HG03565 (cell line): ENCODE measurements around the gene OR2S2.

Source experiments
- ATAC-seq: cut with Tn5 transposase; IDR thresholded peaks from one replicate; pipeline ENCODE4 v1.9.1; 2021; ENCODE audit warnings: mild to moderate bottlenecking, moderate library complexity; ENCODE audit not compliant: unreplicated experiment

OR2S2 gene

GRCh38 chr9:35910613-35911359 lies 47.2 kb downstream of the OR2S2 start:
- ATAC-seq = no peak

- no peak for ATAC-seq
Measured at GRCh38 chr9:35909687-35910612, 48.0 kb downstream of the OR2S2 start.

GRCh38 chr9:35909274-35909673 lies 48.7 kb downstream of the OR2S2 start, which contains the start of gene SPAAR:
Gene SPAAR, plus strand, starts transcription at chr9:35909490. Its CDS starts 974 bp downstream, at chr9:35910464.
- ATAC-seq = no peak

- no peak for ATAC-seq
Measured at GRCh38 chr9:35908504-35909125, 49.3 kb downstream of the OR2S2 start.

- no peak for ATAC-seq
Measured at GRCh38 chr9:35907711-35908503, 50.0 kb downstream of the OR2S2 start.
